A673 (cell line): Measurements from ENCODE around the gene ZNF160. TPM values are rescaled to one million over a fixed set of nuclear protein-coding genes. Genes with fewer than 3 reads are reported as not detected.

ENCODE experiments used
- Bru-seq: library from RNA; stranded (reverse); fragments of 400-500 nt; gene quantifications from one replicate; lab custom pipeline; 2021; lab: Mats Ljungman, UMichigan
- BruChase-seq, 2 experiments: library from RNA; stranded (reverse); fragments of 400-500 nt; gene quantifications; one replicate each; lab custom pipeline; 2021; lab: Mats Ljungman, UMichigan
- BruUV-seq: library from RNA; stranded (reverse); fragments of 400-500 nt; replicated peaks from 2 replicates; lab custom pipeline; 2021; lab: Mats Ljungman, UMichigan
- CTCF ChIA-PET: fragments of 300-600 bp; sonication (Branson Sonifier 250); formaldehyde crosslinking; loops from one replicate; lab custom pipeline; 2022; ENCODE audit warnings: antibody characterized with exemption; lab: Charles Lee
- POLR2A ChIA-PET: fragments of 300-600 bp; sonication (Branson Sonifier 250); formaldehyde crosslinking; loops from one replicate; lab custom pipeline; 2022; ENCODE audit warnings: antibody characterized with exemption; ENCODE audit not compliant: low non-redundant PET; lab: Charles Lee
- DNase-seq: peaks from one replicate; pipeline ENCODE4 v3.0.0-alpha.2; 2015; ENCODE audit warnings: low spot score
- H3K27ac ChIP-seq: fragments of 200-600 bp; sonication (generic); 2 replicates; pipeline ENCODE4 v1.5.1; 2016; ENCODE audit warnings: mixed run types, low read depth, mild to moderate bottlenecking, mixed read lengths, antibody characterized with exemption, low read length; ENCODE audit not compliant: poor library complexity, severe bottlenecking
- H3K27me3 ChIP-seq: fragments of 200-600 bp; sonication (generic); replicated peaks from 2 replicates; pipeline ENCODE4 v1.6.1; 2017; ENCODE audit warnings: mixed run types, low read depth, mild to moderate bottlenecking, mixed read lengths, antibody characterized with exemption, low read length; ENCODE audit not compliant: insufficient read depth, poor library complexity
- H3K36me3 ChIP-seq: fragments of 200-600 bp; sonication (generic); 2 replicates; pipeline ENCODE4 v1.6.1; 2016; ENCODE audit warnings: mixed run types, mild to moderate bottlenecking, mixed read lengths, antibody characterized with exemption, low read length; ENCODE audit not compliant: insufficient read depth, poor library complexity, severe bottlenecking
- H3K4me1 ChIP-seq: fragments of 200-600 bp; sonication (generic); 2 replicates; pipeline ENCODE4 v1.6.1; 2017; ENCODE audit warnings: mixed run types, mild to moderate bottlenecking, mixed read lengths, antibody characterized with exemption, low read length; ENCODE audit not compliant: insufficient read depth, poor library complexity, severe bottlenecking
- H3K4me3 ChIP-seq: fragments of 200-600 bp; sonication (generic); 2 replicates; pipeline ENCODE4 v1.5.1; 2016; ENCODE audit warnings: low read depth, mixed run types, mild to moderate bottlenecking, mixed read lengths, low read length; ENCODE audit not compliant: poor library complexity, severe bottlenecking
- H3K9me3 ChIP-seq: fragments of 200-600 bp; sonication (generic); 2 replicates; pipeline ENCODE4 v1.6.1; 2016; ENCODE audit warnings: mixed run types, low read depth, mild to moderate bottlenecking, mixed read lengths, antibody characterized with exemption, low read length; ENCODE audit not compliant: poor library complexity, severe bottlenecking
- EZH2 ChIP-seq: fragments of 200-600 bp; sonication (generic); IDR thresholded peaks from 2 replicates; pipeline ENCODE4 v1.6.1; 2017; ENCODE audit warnings: borderline replicate concordance, low read depth, mild to moderate bottlenecking, mixed read lengths, antibody characterized with exemption, low read length; ENCODE audit not compliant: poor library complexity, severe bottlenecking
- intact Hi-C: fragments of 100-400 bp; cut with micrococcal nuclease; formaldehyde crosslinking; loops from one replicate; pipeline ENCODE4 v1.10.0; 2022; ENCODE audit not compliant: unreplicated experiment
- long read RNA-seq: library from polyadenylated mRNA; stranded (forward); transcript quantifications from one replicate; pipeline ENCODE4 v2.0.0, GENCODE V29; 2022
- total RNA-seq: library from RNA; stranded (reverse); gene quantifications from 2 replicates; pipeline ENCODE4 v1.2.3, GENCODE V29; 2021
- TF ChIP-seq, protein P1 (sequence below): fragments of 300-800, 200-600 bp; sonication (generic); conservative IDR thresholded peaks from 2 replicates; pipeline ENCODE4 v1.5.1; 2017; ENCODE audit warnings: low read depth, mild to moderate bottlenecking, antibody characterized with exemption, low read length, moderate library complexity, mixed read lengths

Gene ZNF160
- total RNA-seq (17.4 and 19.3 TPM in 2 replicates), Bru-seq, nascent RNA (percentile 70 among the genes with signal in this experiment), BruChase-seq, experiment 1, labeled RNA remaining after a 2-hour chase (percentile 73 among the genes with signal in this experiment), BruChase-seq, experiment 2, labeled RNA remaining after a 6-hour chase (percentile 73 among the genes with signal in this experiment)
- long read RNA-seq, full-length matches to known transcripts, result 7 of 9 reads
- long read RNA-seq, partial matches to known transcripts, result 0 of 9 reads
- long read RNA-seq, other reads (novel, unspliced or antisense), result 2 of 9 reads

DNA sequence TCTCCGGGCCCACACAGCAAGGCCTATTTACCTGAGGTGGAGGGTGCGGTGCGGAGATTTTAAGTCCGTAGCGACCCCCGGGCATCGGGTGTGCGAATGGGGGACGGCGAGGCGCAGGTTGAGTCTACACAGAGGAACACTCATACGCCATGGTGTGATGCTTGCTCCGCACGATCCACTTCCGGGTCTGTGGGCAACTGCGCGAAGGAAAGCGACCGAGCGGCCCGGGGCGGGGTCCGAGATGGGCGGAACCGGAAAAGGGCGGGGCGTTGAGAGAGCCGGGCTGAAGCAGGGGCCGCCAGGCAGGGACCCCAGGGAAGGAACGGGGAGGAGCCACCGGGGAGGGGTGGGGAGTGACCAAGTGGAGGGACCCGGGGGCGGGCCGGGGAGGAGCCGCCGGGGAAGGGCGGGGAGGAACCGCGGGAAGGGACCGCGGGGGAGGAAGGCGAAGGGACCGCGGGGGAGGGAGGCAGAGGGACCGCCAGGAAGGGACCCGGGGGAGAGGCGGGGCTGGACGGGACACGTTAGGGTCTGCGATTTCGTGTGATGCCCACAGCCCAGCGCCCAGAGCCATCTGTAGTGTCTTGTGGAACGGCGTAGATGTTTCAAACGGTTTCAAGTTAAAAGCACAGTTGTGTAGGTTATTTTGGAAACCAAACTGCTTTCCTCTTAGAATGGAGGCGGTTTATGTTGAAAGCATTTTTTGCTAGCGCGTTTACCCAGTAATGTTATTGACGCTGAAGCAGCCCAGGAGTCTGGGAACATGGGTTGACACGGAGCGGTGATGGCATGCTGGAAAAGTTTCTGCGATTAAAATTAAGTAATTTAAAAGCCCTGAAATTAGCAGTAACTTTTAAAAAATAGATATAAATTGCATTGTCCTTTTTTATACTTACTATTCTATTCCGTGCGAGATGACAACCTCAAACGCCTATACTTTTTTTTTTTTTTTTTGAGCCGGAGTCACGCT, at the start of gene ZNF160:
Gene ZNF160 (minus strand): TSS at position 189 of the 970 bp plus-strand sequence. CDS start 17,146 bp downstream, outside the sequence.
- POLR2A ChIA-PET, result no interaction called here

DNA sequence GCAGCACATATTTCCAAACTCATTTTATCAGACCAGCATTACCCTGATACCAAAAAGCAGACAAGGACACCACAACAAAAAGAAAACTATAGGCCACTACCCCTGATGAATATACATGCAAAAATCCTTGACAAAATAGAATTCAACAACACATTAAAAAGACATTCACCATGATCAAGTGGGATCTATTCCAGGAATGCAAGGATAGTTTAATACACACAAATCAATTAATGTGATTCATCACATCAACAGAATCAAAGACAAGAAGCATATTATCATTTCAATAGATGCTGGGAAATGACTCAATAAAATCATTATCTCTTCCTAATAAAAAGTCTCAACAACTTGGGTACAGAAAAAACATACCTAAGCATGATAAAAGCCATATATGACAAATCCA, 44.4 kb upstream of the ZNF160 start:
- CTCF ChIA-PET, result no interaction called here
- Histone ChIP-seq H3K36me3 (no peaks in the 10 kb centered on the region), H3K4me1 (no peaks in the 10 kb centered on the region), H3K27me3 (no peaks in the 10 kb centered on the region), H3K9me3 (peaks cover 44% of the 10 kb centered on the region), H3K4me3 (no peak overlapping the region), H3K27ac (no peak overlapping the region)
- TF ChIP-seq, protein P1, sequence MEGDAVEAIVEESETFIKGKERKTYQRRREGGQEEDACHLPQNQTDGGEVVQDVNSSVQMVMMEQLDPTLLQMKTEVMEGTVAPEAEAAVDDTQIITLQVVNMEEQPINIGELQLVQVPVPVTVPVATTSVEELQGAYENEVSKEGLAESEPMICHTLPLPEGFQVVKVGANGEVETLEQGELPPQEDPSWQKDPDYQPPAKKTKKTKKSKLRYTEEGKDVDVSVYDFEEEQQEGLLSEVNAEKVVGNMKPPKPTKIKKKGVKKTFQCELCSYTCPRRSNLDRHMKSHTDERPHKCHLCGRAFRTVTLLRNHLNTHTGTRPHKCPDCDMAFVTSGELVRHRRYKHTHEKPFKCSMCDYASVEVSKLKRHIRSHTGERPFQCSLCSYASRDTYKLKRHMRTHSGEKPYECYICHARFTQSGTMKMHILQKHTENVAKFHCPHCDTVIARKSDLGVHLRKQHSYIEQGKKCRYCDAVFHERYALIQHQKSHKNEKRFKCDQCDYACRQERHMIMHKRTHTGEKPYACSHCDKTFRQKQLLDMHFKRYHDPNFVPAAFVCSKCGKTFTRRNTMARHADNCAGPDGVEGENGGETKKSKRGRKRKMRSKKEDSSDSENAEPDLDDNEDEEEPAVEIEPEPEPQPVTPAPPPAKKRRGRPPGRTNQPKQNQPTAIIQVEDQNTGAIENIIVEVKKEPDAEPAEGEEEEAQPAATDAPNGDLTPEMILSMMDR, result no peak
- TF ChIP-seq EZH2, result no peak
- intact Hi-C loops, result no loop called here
- POLR2A ChIA-PET, result no interaction called here
- no TSS peak for BruUV-seq
- DNase-seq, result no peak

More for the DNA sequence above, at the start of gene ZNF160:
- Histone ChIP-seq H3K27ac (peak within 1 kb of the TSS; percentile 91), H3K4me3 (peak within 1 kb of the TSS; percentile 96), H3K36me3 (no peaks in the 10 kb centered on the region), H3K9me3 (peaks cover 12% of the 10 kb centered on the region), H3K4me1 (no peaks in the 10 kb centered on the region), H3K27me3 (no peaks in the 10 kb centered on the region)
- no TSS peak for BruUV-seq
- TF ChIP-seq, protein P1, result no peak
- TF ChIP-seq EZH2, result no peak
- CTCF ChIA-PET, result interaction anchor here (0.7 kb wide), 1 partner anchor 124 kb away, joined by 6 read pairs; no protein-coding TSS in a partner anchor
- intact Hi-C loops, result no loop called here
- DNase-seq, result peak; percentile 98

DNA sequence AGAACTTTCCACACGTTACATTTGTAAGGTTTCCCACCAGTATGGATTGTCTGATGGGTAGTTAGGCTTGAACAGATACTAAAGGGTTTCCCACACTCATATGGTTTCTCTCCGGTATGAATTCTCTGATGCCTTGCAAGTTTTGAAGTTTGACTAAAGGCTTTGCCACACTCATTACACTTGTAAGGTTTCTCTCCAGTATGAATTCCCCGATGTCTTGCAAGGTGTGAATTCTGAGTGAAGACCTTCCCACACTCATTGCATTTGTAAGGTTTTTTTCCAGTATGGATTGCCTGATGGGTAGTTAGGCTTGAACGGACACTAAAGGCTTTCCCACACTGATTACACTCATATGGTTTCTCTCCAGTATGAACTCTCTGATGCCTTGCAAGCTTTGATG, 37.1 kb upstream of the ZNF160 start:
- intact Hi-C loops, result no loop called here
- H3K36me3 ChIP-seq, result peaks cover 5% of the 10 kb centered on the region
- peaks cover 51% of the 10 kb centered on the region for H3K9me3 ChIP-seq
- no peaks in the 10 kb centered on the region for H3K27me3 ChIP-seq
- H3K4me1 ChIP-seq, result no peaks in the 10 kb centered on the region
- no TSS peak for BruUV-seq
- TF ChIP-seq, protein P1, result no peak
- TF ChIP-seq EZH2, result no peak
- no peak for DNase-seq
- CTCF ChIA-PET, result no interaction called here
- no peak overlapping the region for H3K27ac ChIP-seq
- no peak overlapping the region for H3K4me3 ChIP-seq
- POLR2A ChIA-PET, result no interaction called here
